NCI-H82 treated with DMSO at 0.1 percent for 48 hours (cell line): ENCODE results near the gene PLD4.
"Not testable (repeated sequence)": the region's sequence is repeated elsewhere in the genome, so short reads cannot be mapped to it uniquely, and the experiment has no call there.

ENCODE experiments used
- DNase-seq: peaks from one replicate; lab custom pipeline; 2025; ENCODE audit not compliant: unreplicated experiment; lab: John Stamatoyannopoulos, UW

Gene PLD4

DNA sequence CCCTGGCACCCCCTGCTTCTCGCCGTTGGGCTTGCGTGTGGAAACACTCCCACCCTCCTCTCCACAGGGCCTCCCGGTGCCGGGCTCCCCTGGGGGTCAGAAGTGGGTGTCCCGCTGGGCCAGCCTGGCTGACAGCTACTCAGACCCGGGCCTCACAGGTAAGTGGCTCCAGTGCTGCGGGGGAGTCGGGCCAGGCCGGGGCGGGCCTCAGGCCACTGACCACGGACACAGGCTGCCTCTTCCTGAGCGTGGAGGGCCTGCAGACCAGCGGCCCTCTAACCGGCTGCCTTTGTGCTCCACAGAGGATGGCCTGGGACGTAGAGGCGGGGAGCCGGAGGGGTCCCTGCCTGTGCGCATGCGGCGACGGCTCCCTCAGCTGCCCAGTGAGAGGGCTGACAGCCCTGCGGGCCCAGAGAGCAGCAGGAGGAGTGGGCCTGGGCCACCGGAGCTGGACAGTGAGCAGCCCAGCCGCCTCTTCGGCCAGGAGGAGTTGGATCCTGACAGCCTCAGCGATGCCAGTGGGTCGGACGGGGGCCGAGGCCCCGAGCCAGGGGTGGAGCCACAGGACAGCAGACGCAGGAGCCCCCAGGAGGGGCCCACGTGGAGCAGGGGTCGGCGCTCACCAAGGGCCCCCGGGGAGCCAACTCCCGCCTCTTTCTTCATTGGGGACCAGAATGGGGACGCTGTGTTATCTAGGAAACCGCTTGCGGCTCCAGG lies 38.5 kb upstream of the PLD4 start:
- DNase-seq, result no peak

DNA sequence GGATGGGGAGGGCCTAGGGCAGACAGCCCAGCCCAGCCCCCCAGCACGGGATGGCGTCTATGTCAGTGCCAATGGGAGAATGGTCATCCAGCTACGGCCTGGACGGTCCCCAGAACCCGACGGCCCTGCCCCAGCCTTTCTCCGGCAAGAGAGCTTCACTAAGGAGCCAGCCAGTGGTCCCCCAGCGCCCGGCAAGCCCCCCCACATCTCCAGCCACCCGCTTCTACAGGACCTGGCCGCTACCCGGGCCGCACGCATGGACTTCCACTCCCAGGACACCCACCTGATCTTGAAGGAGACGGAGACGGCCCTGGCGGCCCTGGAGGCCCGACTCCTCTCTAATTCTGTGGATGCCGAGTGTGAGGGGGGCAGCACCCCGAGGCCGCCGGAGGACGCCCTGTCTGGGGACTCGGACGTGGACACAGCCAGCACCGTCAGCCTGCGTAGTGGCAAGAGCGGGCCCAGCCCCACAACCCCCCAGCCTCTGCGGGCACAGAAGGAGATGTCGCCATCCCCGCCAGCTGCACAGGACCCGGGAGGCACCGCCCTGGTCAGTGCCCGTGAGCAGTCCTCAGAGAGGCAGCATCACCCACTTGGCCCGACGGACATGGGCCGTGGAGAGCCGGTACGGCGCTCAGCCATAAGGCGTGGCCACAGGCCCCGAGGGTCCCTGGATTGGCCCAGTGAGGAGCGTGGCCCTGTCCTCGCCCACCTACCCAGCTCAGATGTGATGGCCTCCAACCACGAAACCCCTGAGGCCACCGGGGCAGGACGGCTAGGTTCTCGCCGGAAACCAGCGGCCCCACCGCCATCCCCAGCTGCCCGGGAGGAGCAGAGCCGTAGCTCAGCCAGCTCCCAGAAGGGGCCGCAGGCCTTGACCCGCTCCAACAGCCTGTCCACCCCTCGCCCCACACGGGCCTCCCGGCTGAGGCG lies 37.7 kb upstream of the PLD4 start:
- DNase-seq, result no peak

DNA sequence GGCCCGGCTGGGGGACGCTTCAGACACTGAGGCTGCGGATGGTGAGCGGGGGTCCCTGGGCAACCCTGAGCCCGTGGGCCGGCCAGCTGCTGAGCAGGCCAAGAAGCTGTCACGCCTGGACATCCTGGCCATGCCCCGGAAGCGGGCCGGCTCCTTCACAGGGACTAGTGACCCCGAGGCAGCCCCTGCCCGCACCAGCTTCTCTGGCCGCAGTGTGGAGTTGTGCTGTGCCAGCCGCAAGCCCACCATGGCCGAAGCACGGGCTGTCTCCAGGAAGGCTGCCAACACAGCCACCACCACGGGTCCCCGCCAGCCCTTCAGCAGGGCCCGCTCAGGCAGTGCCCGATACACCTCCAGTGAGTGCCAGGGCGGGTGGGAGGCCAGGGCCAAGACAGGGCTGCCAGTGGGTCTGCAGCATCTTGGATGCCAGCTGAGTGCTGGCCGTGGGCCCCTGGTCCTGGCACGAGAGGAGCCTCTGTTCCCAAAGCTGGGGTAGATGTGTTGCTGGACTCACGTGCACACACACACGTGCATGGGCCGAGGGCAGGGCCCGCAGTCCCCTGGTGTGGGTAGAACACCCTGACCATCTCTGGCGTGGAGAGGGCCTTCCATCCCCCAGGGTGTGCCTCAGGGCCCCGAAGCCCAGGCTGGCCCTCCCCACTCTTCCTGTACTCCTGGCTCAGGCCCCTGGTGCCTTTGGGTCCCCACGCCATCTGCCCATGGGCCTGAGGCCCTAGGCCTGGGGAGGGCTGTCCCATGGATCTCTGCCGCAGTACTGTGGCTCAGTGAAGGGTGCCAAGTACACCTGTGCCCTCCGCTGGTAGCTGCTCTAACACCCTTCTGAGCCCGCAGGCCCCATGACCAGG lies 36.8 kb upstream of the PLD4 start:
- DNase-seq, result no peak

DNA sequence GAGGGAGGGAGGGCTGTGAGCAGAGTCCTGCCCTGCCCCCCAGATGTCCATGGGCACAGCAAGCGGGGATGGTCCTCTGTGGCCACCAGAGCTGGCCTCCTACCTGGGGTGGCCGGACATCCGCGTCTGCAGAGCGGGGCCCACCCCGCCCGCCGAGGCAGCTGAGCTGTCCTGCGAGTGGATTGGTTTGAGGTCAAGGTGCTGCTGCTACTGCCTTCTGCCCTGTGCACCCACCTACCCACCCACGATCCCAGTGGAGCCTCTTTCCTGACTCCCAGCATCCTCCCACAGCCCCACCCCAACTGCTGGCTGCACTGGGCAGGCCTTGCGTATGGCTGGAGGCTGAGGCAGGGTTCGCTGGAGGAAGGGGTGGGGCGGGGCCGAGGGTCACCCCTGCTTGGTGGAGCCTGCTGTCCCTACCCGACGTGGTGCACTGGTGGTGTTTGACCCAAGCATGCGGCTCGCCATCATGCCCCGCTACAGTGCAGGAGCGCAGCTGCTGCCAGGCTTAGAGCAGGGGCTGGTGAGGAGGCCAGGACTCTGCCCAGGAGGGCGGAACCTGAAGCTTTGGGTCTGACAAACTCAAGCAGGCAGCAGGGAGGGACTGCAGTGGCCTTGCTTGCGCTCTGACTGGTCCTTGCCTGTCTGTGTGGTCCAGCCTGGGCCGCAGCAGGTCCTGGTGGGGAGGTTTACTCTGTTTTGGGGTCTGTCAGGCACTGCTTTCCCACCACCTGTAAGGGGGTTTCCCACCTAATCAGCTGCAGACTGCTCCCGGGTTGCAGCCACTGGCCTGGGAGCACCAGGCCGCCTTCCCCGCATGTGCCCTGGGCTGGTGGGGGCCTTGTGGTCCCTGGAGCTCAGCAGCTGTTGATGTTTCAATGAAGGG lies 35.9 kb upstream of the PLD4 start:
- DNase-seq, result no peak

DNA sequence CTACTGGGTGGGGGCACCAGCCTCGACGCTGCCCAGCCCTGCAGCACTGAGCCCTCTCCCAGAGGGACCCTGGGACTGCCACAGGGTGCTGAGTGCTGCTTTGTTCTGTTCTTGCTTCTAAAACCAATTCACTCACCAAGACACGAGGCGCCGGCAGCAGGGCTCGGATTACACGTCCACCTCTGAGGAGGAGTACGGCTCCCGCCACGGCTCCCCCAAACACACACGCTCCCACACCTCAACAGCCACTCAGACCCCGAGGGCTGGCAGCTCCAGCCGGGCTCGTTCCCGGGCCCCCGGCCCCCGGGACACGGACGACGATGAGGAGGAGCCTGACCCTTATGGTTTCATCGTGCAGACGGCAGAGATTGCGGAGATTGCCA lies 35.3 kb upstream of the PLD4 start:
- DNase-seq, result no peak

DNA sequence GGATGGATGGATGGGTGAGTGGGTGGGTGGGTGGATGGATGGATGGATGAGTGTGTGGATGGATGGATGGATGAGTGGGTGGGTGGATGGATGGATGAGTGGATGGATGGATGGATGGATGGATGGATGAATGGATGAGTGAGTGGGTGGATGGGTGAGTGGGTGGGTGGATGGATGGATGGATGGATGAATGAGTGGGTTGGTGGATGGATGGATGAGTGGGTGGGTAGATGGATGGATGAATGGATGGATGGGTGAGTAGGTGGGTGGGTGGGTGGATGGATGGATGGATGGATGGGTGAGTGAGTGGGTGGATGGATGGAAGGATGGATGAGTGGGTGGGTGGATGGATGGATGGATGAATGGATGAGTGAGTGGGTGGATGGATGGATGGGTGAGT lies 34.4 kb upstream of the PLD4 start:
- DNase-seq, result not testable (repeated sequence)

DNA sequence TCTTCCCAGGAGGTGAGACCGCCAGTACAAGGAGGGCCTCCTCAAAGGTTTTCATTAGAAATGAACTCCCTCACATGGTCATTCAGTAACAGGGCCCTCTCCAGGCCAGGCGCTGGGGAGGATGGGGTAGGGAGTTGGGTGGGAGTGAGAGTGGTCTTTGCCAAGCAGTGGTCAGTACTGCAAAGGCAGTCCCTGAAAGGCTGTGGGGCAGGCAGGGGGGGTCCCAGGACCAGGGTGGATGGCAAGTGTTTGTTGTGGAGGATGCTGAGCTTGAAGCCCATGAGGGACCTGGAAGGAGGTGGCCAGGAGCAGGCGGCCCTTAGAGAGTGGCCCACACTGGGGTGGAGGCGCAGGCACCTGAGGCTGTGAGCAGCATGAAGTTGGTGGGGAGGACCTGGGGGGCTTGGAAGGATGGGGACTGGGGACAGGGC lies 33.5 kb upstream of the PLD4 start:
- no peak for DNase-seq

DNA sequence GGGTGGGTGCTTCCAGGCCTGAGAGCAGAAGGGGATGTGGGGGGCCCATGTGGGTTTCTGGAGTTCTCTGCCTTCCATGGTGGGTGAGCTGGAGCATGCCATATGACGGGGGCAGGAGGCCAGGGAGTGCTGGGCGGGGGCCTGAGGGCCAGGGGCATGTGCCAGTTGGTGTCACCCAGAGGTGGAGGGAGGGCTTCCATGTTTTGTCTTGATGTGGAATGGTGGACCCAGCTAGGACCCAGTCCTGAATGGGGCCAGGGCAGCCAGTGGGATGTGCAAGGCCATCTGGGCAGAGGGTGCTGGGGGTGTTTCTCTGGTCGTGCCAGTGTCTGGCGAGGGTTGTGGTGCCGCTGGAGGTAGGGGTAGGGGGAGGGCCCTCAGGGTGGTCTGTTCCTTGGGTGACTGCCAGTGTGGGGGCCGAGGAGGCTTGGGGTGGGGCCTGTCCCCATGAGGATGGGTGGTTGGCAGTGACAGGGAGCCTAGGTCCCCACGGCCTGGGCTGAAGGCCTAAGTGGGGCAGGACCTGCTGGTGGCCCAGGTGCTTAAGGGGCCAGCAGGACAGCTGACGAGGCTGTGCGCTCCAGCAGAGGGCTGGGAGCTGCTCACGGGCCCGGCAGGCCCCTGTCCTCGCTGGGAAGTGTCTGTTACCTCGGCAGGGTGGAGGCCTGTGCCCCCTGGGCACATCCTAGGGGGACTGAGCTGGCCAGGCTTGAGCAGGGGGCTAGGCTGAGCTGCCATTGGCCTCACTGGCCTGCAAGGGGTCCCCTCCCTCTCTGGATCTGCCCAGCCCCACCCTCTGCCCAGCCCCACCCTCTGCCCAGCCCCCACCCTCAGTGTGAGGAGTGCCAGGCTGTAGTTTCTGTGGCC lies 32.8 kb upstream of the PLD4 start:
- no peak for DNase-seq

DNA sequence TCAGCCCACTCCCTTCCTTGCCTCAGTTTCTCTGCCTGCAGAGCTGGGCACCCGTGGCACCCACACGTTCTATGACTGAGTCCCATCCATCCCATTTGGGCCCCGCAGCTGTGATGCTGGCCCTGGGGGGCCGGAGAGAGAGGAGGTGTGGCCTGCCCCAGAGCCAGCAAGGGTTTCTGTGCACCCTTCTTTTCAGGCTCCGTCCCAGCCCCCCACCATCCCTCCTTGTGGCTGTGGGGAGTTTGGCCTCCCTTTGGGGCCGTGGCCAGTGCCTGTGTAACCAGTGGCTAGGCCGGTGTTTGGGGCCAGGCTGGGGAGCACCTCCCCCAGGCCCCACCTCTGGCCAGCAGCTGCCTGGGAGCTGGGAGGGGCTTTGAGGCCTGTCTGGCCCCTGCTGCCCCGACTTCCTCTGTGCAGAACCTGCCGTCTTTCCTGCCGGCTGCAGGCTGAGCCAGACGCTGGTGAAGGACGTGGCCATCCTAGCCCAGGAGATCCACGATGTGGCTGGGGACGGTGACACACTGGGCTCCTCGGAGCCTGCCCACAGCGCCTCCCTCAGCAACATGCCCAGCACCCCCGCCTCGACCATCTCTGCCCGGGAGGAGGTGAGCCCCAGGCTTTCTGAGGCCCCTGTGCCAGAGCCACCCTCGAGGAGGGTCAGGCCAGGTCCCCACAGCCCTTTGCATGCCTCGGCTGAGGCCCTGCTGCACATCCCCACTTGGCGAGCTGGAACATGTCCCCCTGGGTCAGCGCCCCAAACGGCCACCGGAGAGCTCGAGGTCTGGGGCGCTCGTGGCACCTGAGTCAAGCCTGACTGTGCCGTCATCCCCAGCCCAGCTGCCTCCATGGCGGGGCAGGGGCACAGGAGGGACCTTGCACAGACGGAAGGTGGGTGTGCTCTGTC lies 31.9 kb upstream of the PLD4 start:
- no peak for DNase-seq

DNA sequence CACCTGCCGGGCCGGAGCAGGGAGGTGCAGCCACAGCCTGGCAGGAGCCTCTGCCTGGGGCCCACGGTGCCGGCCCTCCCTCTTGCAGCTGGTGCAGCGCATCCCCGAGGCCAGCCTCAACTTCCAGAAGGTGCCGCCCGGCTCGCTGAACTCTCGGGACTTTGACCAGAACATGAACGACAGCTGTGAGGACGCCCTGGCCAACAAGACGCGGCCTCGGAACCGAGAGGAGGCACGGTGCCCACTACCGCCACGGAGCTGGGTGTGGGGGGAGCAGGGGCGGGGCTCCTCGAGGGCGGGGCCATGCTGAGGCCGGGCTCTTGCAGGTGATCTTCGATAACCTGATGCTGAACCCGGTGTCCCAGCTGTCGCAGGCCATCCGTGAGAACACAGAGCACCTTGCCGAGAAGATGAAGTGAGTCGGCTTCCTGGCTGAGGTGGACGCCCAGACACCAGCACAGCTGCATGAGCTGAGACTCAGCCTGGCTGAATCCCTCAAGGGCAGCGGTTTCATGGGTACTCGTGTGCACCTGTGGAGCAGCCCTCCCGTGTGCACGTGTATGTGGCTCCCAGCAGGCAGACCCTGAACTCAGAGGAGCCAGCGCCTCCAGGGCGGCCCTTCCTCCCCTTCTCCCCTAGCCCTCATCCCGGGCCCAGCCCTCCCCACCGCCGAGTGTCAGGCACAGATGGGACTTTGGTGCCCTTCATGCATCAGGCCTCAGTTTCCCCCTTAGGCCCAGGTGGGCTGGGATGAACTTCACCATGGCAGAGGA lies 31.1 kb upstream of the PLD4 start:
- no peak for DNase-seq

DNA sequence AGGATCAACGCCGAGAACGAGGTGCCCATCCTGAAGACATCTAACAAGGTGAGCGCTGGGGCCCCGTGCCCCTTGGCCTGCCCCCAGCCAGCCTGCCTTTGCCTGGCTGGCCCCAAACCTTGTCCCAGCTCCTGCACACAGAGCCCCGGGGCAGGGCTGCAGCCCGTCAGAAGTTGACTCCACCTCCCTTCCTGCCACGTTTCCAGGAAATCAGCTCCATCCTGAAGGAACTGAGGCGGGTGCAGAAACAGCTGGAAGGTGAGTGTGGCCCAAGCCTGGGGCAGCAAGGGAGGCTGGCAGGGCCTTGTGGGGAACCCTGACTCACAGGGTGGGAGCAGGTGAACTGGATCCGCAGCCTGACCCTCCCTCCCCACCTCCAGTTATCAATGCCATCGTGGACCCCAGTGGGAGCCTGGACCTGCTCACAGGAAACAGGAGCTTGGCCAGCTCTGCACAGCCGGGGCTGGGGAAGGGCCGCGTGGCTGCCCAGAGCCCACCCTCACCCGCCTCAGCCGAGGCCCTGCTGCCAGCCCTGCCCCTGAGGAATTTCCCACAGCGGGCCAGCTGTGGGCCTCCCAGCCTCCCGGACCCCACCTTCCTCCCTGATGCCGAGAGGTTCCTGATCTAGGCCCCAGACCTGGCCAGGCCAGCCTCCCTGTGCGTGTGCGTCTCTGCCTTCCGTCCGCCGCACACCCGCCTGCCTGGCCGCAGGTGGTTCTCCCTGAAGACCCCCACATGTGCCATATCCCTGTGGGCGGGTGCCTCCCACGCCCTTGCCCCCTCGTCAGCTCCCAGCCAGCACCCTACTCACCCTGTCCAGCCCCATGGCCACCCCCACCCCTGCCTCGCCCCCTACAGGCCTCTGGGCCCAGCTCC lies 30.1 kb upstream of the PLD4 start:
- DNase-seq, result no peak

DNA sequence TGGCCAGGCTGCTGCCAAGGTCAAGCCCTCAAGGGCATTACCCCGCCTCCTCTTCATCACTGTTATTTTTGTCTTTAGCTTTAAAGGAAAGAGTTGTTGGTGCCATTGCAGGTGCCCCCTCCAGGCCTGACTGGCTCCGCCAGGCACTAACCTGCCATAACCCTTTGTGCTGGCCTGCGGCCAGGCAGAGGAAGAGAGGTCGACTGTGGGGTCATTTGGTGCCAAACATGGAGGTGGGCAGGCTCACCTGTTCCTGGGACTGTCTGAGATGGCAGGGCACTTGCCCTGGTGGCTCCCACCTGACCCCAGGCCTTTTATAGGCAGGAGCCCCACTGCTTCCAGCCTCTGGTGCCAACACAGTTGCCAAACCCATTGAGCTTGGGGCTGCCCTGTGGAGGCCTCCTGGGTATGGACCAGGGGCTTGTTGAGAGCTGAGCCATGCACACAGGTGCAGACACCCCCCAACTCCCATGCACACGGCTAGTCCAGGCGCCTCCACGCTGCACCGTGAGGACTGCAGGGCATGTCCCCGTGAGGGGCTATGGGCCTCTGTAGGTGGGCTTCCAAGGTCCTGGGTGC lies 29.4 kb upstream of the PLD4 start:
- DNase-seq, result no peak

DNA sequence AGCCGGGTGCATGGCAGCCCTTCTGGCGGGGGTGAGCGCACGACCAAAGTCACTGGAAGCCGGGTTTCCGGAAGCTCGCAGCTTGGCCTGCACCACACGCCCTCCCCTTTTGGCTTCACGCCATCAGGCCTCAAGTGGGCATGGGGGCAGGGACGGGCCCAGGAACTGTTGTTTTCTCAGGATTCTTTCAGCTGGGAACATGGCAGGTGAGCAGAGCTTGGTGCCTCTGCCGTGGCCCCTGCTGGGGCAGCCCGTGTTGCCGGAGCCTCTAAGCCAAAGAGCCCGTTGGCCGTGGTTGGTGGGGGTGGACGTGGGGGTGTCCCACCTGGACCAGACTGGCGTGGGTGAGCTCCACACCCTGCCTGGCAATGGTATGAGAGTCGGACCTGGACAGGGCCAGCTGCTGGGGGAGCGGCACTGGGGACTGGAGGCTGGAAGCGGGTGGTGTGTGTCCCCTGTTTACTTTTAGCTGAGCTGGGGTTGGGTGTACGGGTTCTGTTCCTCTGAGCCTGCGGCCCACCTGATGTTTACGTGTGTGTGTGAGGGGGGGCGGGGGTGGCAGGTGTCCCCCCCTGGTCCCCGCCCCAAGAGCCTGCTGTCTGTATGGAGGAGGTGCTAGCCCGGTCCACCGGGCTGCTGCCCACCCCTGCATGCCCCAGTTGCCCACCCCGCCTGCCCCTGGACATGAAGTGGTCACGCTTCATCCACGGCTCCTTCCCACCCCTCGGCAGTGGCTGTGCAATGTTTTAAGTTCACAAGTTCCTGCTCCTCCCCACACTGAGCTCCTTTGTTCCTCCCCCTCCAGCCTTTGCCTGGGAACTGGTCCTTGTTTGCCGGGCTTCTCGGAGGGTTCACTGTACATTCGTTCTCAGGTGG lies 28.7 kb upstream of the PLD4 start:
- DNase-seq, result no peak

DNA sequence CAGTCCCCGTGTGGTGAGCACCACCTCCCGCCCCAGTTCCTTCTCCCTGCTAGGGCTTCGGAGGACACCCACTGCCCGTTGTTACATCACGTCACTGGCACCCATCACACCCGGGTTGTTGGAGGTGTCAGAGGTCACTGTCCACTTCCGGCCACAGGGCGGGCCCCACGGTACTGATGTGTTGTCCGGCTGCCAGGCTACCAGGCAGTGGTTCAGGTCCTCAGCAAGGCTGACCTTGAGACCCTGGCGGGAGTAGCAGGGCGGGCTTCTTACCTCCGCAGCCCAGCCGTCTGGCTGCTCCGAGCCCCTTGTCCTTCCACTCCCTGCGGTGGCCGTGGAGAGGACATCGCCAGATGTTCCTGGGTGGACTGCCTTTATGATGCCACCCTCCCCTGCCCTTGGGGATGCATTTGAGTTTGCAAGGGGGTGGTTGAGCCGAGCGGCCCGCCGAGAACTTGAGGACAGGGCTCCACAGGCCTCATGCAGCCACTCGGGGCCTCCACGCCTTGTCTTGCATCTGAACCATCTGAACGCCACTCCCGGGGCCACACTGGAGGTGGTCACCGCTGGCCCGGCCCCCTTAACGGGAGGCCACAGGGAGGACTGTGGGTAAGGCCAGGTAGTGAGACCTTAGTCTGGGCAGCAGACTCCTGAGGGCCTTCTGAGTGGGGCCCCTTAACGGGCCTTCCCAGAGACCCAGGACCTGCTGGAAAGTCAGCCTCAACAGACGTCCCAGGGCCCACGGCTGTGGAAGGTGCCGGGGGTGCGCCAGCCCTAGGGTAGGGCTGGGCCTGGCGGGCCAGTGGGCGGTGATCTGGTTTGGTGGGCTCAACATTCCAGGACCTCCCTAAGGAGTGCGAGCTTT lies 27.1 kb upstream of the PLD4 start:
- DNase-seq, result no peak

DNA sequence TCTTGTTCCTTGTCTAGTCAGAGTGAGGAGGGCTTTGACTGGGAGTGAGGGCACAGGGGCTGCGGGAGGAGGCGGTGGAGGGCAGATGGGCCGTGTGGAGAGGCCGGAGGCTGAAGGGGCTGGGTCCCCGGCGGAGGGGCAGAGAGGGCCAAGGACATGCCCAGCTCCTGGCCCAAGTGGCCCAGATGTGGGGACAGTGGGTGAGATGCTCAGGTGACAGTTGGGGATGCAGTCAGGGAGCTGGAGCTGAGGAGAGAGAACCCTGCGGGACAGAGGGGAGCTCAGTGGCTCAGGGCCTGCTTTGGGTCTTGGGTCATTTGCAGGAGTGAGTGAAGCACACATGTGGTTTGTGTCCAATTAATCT lies 26.5 kb upstream of the PLD4 start:
- DNase-seq, result no peak
